Stomach smooth muscle (tissue), 2 donors: ENCODE data around the gene ROBO1.

Experiments
- H3K27ac ChIP-seq: one replicate; pipeline ENCODE4 v1.7.0; 2013; ENCODE audit warnings: mild to moderate bottlenecking, low read length, inconsistent platforms
- H3K27me3 ChIP-seq, 2 donors: one replicate each; pipeline ENCODE4 v1.7.0; 2013; ENCODE audit warnings: low read length in 2 of 2; ENCODE audit not compliant: insufficient read depth in 2 of 2, control insufficient read depth in 1 of 2
- H3K36me3 ChIP-seq, 2 donors: one replicate each; pipeline ENCODE4 v1.7.0; 2013; ENCODE audit warnings: low read length in 2 of 2; ENCODE audit not compliant: control insufficient read depth in 2 of 2, insufficient read depth in 2 of 2
- H3K4me1 ChIP-seq: one replicate; pipeline ENCODE4 v1.7.0; 2013; ENCODE audit warnings: low read length; ENCODE audit not compliant: control insufficient read depth, insufficient read depth
- H3K4me3 ChIP-seq, 2 donors: one replicate each; pipeline ENCODE4 v1.7.0; 2013; ENCODE audit warnings: low read length in 2 of 2
- H3K9ac ChIP-seq, 2 donors: one replicate each; pipeline ENCODE4 v1.7.0; 2013; ENCODE audit warnings: low read length in 2 of 2, mild to moderate bottlenecking in 1 of 2
- H3K9me3 ChIP-seq, 2 donors: one replicate each; pipeline ENCODE4 v1.7.0; 2013; ENCODE audit warnings: low read length in 2 of 2; ENCODE audit not compliant: control insufficient read depth in 2 of 2
- donor health status: healthy.
- donor health status: Pancreatic carcinoma.

ROBO1 gene

DNA sequence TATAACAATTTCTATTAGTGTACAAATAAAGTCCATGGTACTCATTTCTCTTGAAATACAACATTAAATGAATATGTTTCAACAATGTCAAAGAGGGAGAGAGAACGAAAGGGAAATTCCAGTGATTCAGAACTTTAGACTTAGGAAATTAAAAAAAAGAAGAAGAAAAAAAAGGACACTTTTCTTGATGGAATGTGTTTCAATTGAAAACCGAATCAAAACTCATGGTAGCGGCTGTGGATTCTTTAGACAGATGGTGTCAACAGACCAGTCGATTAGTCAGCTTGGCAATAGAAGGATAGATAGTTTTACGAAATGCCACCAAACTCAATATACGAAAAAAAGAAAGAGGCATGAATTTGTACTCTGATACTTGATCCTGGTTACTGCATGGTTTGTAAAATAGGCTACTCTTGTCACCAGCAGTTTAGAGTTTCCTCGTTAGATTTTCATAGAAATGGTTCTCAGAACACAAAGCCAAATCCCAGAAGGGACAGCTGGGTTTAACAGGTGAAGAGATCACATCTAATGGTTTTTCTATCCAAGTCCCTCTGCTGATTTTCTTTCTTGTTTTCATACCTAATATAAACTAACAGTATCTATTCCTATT lies 793.5 kb downstream of the ROBO1 start:
- H3K4me1 ChIP-seq: no peaks in the 10 kb centered on the region
- no peak overlapping the region for H3K9ac ChIP-seq
- H3K4me3 ChIP-seq: no peak overlapping the region
- no peak overlapping the region for H3K27ac ChIP-seq
- H3K27me3 ChIP-seq: no peaks in the 10 kb centered on the region
- no peaks in the 10 kb centered on the region for H3K9me3 ChIP-seq
- no peaks in the 10 kb centered on the region for H3K36me3 ChIP-seq

DNA sequence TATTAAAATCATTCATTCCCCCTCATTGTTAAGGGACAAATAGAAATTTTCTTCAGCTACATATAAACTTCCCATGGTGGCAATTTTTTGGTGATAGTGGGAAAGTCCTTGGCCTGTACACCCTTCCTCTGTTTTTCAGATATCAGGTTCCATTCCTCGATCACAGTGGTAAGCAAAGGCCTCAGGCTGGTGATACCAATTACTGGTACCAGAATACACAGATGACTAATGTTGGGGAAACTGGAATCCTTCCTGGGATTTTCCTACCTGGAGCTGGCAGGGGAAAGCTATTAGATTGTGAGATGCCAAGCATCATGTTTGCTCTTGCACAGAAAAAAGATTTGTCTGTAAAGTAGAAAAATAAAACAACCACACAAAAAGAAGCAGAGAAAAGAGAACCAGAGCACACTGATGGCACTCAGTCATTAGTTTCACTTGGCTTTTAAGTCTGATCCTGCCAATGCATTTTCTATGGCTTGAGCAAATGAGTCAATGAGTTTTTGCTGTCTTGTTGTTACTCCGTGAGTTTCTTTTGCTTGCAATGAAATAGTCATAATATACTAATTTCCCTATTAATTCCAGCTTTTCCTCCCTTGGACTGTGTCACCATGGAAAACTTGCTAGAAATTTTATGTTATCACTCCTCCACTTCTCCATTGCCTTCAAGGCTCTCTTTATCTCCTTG lies 795.0 kb downstream of the ROBO1 start:
- Histone ChIP-seq H3K27me3 (no peaks in the 10 kb centered on the region), H3K4me3 (no peak overlapping the region), H3K9ac (no peak overlapping the region), H3K4me1 (no peaks in the 10 kb centered on the region), H3K27ac (no peak overlapping the region), H3K9me3 (no peaks in the 10 kb centered on the region), H3K36me3 (no peaks in the 10 kb centered on the region)

DNA sequence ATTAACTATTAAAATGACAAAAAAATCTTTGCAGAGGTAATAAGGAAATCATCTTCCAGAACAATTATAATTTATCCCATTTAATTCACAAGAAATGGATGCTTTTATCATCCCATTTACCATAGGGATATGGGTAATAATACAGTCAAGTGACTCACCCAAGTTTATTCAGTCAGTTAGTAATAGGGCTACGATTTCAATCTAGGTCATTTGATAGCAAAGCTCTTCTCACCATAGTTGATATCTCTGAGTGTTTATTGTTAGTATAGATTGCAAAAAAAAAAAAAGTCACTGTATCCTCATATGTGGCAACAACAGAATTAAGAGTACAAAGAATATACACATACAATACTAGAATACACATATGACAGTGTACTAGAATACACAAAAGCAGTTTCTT lies 797.1 kb downstream of the ROBO1 start:
- no peaks in the 10 kb centered on the region for H3K4me1 ChIP-seq
- H3K27ac ChIP-seq: no peak overlapping the region
- H3K9me3 ChIP-seq: no peaks in the 10 kb centered on the region
- H3K9ac ChIP-seq: no peak overlapping the region
- no peaks in the 10 kb centered on the region for H3K36me3 ChIP-seq
- H3K4me3 ChIP-seq: no peak overlapping the region
- no peaks in the 10 kb centered on the region for H3K27me3 ChIP-seq

- Histone ChIP-seq H3K9ac (no peak overlapping the region), H3K4me1 (no peaks in the 10 kb centered on the region), H3K4me3 (no peak overlapping the region), H3K9me3 (no peaks in the 10 kb centered on the region), H3K27me3 (no peaks in the 10 kb centered on the region), H3K27ac (no peak overlapping the region), H3K36me3 (no peaks in the 10 kb centered on the region)
Measured at GRCh38 chr3:78969483-78969882, 798.3 kb downstream of the ROBO1 start.

GRCh38 chr3:78967061-78967460 lies 800.7 kb downstream of the ROBO1 start:
- Histone ChIP-seq H3K9me3 (no peaks in the 10 kb centered on the region), H3K36me3 (no peaks in the 10 kb centered on the region), H3K9ac (no peak overlapping the region), H3K27me3 (no peaks in the 10 kb centered on the region), H3K27ac (no peak overlapping the region), H3K4me3 (no peak overlapping the region), H3K4me1 (no peaks in the 10 kb centered on the region)

GRCh38 chr3:78963771-78964170 lies 804.0 kb downstream of the ROBO1 start:
- H3K9ac ChIP-seq: no peak overlapping the region
- H3K4me1 ChIP-seq: no peaks in the 10 kb centered on the region
- H3K27ac ChIP-seq: no peak overlapping the region
- H3K9me3 ChIP-seq: no peaks in the 10 kb centered on the region
- H3K27me3 ChIP-seq: no peaks in the 10 kb centered on the region
- no peaks in the 10 kb centered on the region for H3K36me3 ChIP-seq
- H3K4me3 ChIP-seq: no peak overlapping the region

GRCh38 chr3:78957456-78957855 lies 810.3 kb downstream of the ROBO1 start:
- Histone ChIP-seq H3K4me3 (no peak overlapping the region), H3K9ac (no peak overlapping the region), H3K27me3 (no peaks in the 10 kb centered on the region), H3K36me3 (no peaks in the 10 kb centered on the region), H3K9me3 (no peaks in the 10 kb centered on the region), H3K4me1 (no peaks in the 10 kb centered on the region), H3K27ac (no peak overlapping the region)

DNA sequence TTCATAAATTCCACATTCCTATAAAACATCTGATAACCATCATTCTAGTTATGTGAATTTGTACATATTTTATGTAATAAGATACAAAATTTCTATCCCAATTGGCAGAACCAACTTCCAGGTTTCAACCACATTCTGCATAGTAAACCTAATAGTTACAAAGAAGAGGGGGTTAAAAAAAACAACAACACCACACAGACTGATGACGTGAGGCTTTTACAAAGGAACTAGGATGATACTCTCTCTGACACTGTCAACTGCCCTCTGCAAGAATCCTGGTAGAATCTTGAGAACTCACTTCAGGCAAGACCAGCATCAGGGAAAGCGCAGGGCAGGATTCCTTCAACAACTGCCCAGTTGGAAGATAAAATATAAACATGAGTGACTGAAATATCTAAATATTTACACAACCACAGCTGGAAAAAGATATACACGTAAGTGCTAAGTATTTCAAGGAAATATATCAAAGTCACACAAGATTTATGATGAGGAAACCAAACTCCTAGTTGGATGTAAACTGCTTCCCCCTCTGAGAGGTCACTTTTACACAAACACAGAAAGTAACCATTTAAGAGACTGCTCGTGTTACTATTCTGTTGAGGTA lies 816.4 kb downstream of the ROBO1 start:
- Histone ChIP-seq H3K36me3 (no peaks in the 10 kb centered on the region), H3K27ac (no peak overlapping the region), H3K4me3 (no peak overlapping the region), H3K27me3 (no peaks in the 10 kb centered on the region), H3K4me1 (no peaks in the 10 kb centered on the region), H3K9me3 (no peaks in the 10 kb centered on the region), H3K9ac (no peak overlapping the region)

- Histone ChIP-seq H3K36me3 (no peaks in the 10 kb centered on the region), H3K27ac (no peak overlapping the region), H3K4me3 (no peak overlapping the region), H3K9me3 (peaks cover 0 to 5% of the 10 kb centered on the region in 2 donors), H3K9ac (no peak overlapping the region), H3K4me1 (peaks cover 3% of the 10 kb centered on the region), H3K27me3 (no peaks in the 10 kb centered on the region)
Measured at GRCh38 chr3:78941587-78941986, 826.2 kb downstream of the ROBO1 start.

DNA sequence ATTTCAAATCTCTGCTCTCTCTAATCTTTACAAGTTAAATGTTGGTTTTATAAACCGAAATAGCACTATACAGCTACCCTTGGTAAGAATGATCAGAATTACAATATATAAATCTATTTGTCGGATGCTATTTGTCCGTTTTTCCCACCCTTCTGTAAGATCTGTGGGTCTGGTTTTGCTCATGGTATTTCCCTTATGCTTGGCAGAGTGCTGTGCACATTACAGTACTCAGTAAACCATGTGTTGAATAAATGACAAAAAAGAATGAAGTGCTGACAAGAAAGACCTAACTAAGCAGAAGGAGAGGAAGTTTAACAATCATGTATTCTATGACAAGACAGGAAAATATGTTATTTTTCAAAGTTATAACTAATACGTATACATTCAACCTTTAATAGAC lies 827.2 kb downstream of the ROBO1 start:
- no peak overlapping the region for H3K9ac ChIP-seq
- H3K9me3 ChIP-seq: peaks cover 0 to 5% of the 10 kb centered on the region in 2 donors
- H3K36me3 ChIP-seq: no peaks in the 10 kb centered on the region
- peaks cover 3% of the 10 kb centered on the region for H3K4me1 ChIP-seq
- H3K27ac ChIP-seq: no peak overlapping the region
- H3K27me3 ChIP-seq: no peaks in the 10 kb centered on the region
- H3K4me3 ChIP-seq: no peak overlapping the region

DNA sequence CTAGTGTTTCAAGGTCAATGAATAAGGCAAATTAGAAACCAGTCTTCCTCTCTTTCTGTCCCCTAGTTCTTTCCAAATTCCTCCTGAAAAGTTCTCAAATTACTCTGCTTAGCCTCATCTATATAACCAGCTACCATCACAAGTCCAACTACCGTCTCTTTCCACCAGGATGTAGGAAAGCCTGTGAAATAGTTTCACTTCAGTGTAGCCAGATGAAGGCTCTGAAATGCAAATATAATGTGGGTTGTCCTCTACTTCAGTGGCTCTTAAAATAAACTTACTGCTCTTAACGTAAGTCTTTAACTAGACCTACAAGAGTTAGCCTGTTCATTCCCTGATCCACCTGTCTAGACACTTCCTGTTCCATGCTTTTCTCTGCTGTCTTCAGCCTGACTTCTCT lies 827.7 kb downstream of the ROBO1 start:
- H3K4me1 ChIP-seq: peaks cover 3% of the 10 kb centered on the region

More for the DNA sequence above, 827.7 kb downstream of the ROBO1 start:
- no peak overlapping the region for H3K9ac ChIP-seq
- no peaks in the 10 kb centered on the region for H3K36me3 ChIP-seq
- H3K4me3 ChIP-seq: no peak overlapping the region
- H3K27me3 ChIP-seq: no peaks in the 10 kb centered on the region
- peaks cover 0 to 5% of the 10 kb centered on the region in 2 donors for H3K9me3 ChIP-seq
- H3K27ac ChIP-seq: no peak overlapping the region
